Skeletal muscle cell (primary cell): ENCODE results near the gene GPR55.

Experiments used
- DNase-seq: peaks from one replicate; pipeline ENCODE4 v3.0.0-alpha.2; 2010; ENCODE audit warnings: low read depth
- H3K4me3 ChIP-seq: 2 replicates; pipeline ENCODE4 v1.5.1; 2011; ENCODE audit warnings: low read depth, mild to moderate bottlenecking, control low read depth, low read length, moderate library complexity

Gene GPR55

DNA sequence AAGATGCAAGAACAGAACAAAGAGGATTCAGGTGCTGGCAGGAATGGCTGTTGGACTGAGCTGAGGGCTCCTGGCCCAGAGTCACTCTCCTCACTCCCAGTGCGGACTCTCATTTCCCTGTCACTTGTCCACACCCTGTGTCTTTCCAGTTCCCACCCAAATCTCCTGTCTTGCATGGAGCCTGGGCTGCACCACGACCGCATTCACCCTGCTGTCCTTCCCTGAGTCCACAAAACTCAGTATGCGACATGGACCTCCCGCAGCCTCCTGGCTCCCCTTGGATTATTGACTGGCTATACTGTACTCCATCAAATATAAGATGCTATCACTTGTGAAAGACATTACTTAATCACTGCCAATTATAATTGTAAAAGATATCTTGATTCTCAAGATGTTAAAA, 62.8 kb downstream of the GPR55 start:
- no peak overlapping the region for H3K4me3 ChIP-seq
- DNase-seq: no peak

DNA sequence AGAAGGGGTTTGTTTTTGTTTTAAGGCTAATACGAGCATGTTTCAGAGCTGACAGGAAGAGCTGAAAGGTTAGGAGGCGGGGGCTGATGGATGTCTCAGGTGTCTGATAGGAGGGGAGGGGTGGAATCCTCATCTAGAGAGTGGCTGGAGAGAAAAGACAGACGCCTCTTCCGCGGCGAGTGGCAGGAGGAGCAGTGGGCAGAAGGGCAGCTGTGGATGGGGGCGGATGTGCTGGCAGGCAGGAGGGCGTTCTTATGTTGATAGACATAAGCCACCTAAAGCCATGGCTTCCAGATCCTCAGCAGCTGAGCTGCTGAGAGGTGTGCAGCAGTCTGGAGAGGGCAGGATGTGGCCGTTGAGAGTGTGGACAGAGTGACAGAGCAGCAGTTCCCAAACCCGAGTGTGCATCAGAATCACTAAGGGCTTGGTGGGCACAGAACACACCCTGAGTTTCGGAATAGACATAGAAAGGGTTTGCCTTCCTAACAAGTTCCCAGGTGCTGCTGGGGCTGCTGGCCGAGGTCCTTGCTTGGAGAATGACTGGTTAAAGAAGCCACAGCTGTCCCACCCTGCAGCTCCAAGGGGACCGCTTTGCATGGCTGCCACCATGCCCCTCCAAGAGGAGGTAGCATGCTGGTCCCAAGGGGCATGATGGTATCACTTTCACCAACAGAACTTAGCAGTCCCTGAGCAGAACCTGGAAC, 63.3 kb downstream of the GPR55 start:
- no peak overlapping the region for H3K4me3 ChIP-seq
- no peak for DNase-seq
